ENCODE data around the gene EML6.

The EML6 gene

GRCh38 chr2:54897420-54898310 is 174.2 kb downstream of the EML6 start:
- Histone ChIP-seq H3K9me3 (ENCODE audit: severe bottlenecking) (no peaks in the 10 kb centered on the region), H3K27ac (no peak overlapping the region), H3K4me3 (ENCODE audit: low read depth, low read length) (peak overlapping the region; percentile 17), H3K36me3 (0 out of 2 replicates have a peak, but pooled peaks cover 4% of the 10 kb centered on the region), H3K27me3 (ENCODE audit: insufficient read depth, low read depth, severe bottlenecking) (no peaks in the 10 kb centered on the region)
- DNase-seq, result peak; percentile 81
- no peak for TF ChIP-seq CTCF (IDR thresholded peaks at IDR 0.05; ENCODE audit: low read depth, low read length)

- no peak overlapping the region for H3K27ac ChIP-seq
- no peaks in the 10 kb centered on the region for H3K9me3 ChIP-seq (ENCODE audit: severe bottlenecking)
- TF ChIP-seq CTCF (IDR thresholded peaks at IDR 0.05; ENCODE audit: low read depth, low read length), result no peak
- no peaks in the 10 kb centered on the region for H3K27me3 ChIP-seq (ENCODE audit: insufficient read depth, low read depth, severe bottlenecking)
- DNase-seq, result no peak
- 0 out of 2 replicates have a peak, but pooled peaks cover 4% of the 10 kb centered on the region for H3K36me3 ChIP-seq
- no peak overlapping the region for H3K4me3 ChIP-seq (ENCODE audit: low read depth, low read length)
Measured at GRCh38 chr2:54898456-54899226, 175.2 kb downstream of the EML6 start.

GRCh38 chr2:54899576-54900200 is 176.2 kb downstream of the EML6 start:
- H3K9me3 ChIP-seq (ENCODE audit: severe bottlenecking), result no peaks in the 10 kb centered on the region
- 0 out of 2 replicates have a peak, but pooled peaks cover 4% of the 10 kb centered on the region for H3K36me3 ChIP-seq
- H3K4me3 ChIP-seq (ENCODE audit: low read depth, low read length), result no peak overlapping the region
- TF ChIP-seq CTCF (IDR thresholded peaks at IDR 0.05; ENCODE audit: low read depth, low read length), result peak; percentile 45; the same call in 1 of the 2 replicates
- DNase-seq, result no peak
- no peaks in the 10 kb centered on the region for H3K27me3 ChIP-seq (ENCODE audit: insufficient read depth, low read depth, severe bottlenecking)
- H3K27ac ChIP-seq, result no peak overlapping the region

- no peak overlapping the region for H3K4me3 ChIP-seq (ENCODE audit: low read depth, low read length)
- no peaks in the 10 kb centered on the region for H3K27me3 ChIP-seq (ENCODE audit: insufficient read depth, low read depth, severe bottlenecking)
- no peaks in the 10 kb centered on the region for H3K36me3 ChIP-seq
- H3K27ac ChIP-seq, result no peak overlapping the region
- TF ChIP-seq CTCF (IDR thresholded peaks at IDR 0.05; ENCODE audit: low read depth, low read length), result no peak
- no peaks in the 10 kb centered on the region for H3K9me3 ChIP-seq (ENCODE audit: severe bottlenecking)
- no peak for DNase-seq
Measured at GRCh38 chr2:54901224-54901986, 177.9 kb downstream of the EML6 start.

- H3K27ac ChIP-seq, result no peak overlapping the region
- no peaks in the 10 kb centered on the region for H3K9me3 ChIP-seq (ENCODE audit: severe bottlenecking)
- no peaks in the 10 kb centered on the region for H3K27me3 ChIP-seq (ENCODE audit: insufficient read depth, low read depth, severe bottlenecking)
- no peak for DNase-seq
- no peak overlapping the region for H3K4me3 ChIP-seq (ENCODE audit: low read depth, low read length)
- no peak for TF ChIP-seq CTCF (IDR thresholded peaks at IDR 0.05; ENCODE audit: low read depth, low read length)
- no peaks in the 10 kb centered on the region for H3K36me3 ChIP-seq
Measured at GRCh38 chr2:54902763-54903162, 179.3 kb downstream of the EML6 start.
